Fibroblast of lung (primary cell): ENCODE results near the gene TMEM19. TPM values are rescaled to one million over a fixed set of nuclear protein-coding genes. Genes with fewer than 3 reads are reported as not detected.

Source experiments
- DNase-seq, 2 donors: peaks; one replicate each; pipeline versions ENCODE4 v3.0.0 to v3.0.0-alpha.2; 2010; ENCODE audit warnings: low read depth in 2 of 2
- H2AFZ ChIP-seq: 2 replicates; pipeline ENCODE4 v1.5.1; 2012; ENCODE audit warnings: low read length, control low read depth, inconsistent platforms
- H3K27ac ChIP-seq: 2 replicates; pipeline ENCODE4 v1.5.1; 2011; ENCODE audit warnings: low read length, control low read depth; ENCODE audit not compliant: insufficient read depth
- H3K27me3 ChIP-seq: 2 replicates; pipeline ENCODE4 v1.5.1; 2011; ENCODE audit warnings: mild to moderate bottlenecking, low read length; ENCODE audit not compliant: control insufficient read depth, insufficient read depth
- H3K36me3 ChIP-seq: 2 replicates; pipeline ENCODE4 v1.5.1; 2011; ENCODE audit warnings: low read length; ENCODE audit not compliant: control insufficient read depth, insufficient read depth
- H3K4me1 ChIP-seq: 2 replicates; pipeline ENCODE4 v1.5.1; 2011; ENCODE audit warnings: low read length; ENCODE audit not compliant: control insufficient read depth, insufficient read depth; ENCODE audit errors: extremely low read depth
- H3K4me2 ChIP-seq: 2 replicates; pipeline ENCODE4 v1.5.1; 2011; ENCODE audit warnings: low read length, control low read depth; ENCODE audit not compliant: insufficient read depth; ENCODE audit errors: extremely low read depth
- H3K4me3 ChIP-seq, 4 experiments: fragments of 200-600 bp in 1 of 4; sonication (generic) in 1 of 4; replicated peaks in 1 of 4; 2 replicates each; pipeline ENCODE4 v1.5.1; 2011 to 2016; ENCODE audit warnings: low read length in 4 of 4, low read depth in 3 of 4, mild to moderate bottlenecking in 3 of 4, control low read depth in 2 of 4, inconsistent platforms in 1 of 4, mixed read lengths in 1 of 4; ENCODE audit not compliant: insufficient read depth in 1 of 4; ENCODE audit errors: control extremely low read depth in 1 of 4
- H3K79me2 ChIP-seq: 2 replicates; pipeline ENCODE4 v1.5.1; 2012; ENCODE audit warnings: mild to moderate bottlenecking, low read length, inconsistent platforms; ENCODE audit not compliant: control insufficient read depth, insufficient read depth
- H3K9ac ChIP-seq: 2 replicates; pipeline ENCODE4 v1.5.1; 2011; ENCODE audit warnings: mild to moderate bottlenecking, low read length, control low read depth; ENCODE audit not compliant: insufficient read depth
- H3K9me3 ChIP-seq: 2 replicates; pipeline ENCODE4 v1.5.1; 2012; ENCODE audit warnings: low read depth, low read length; ENCODE audit not compliant: control insufficient read depth, insufficient read depth
- H4K20me1 ChIP-seq: 2 replicates; pipeline ENCODE4 v1.5.1; 2011; ENCODE audit warnings: low read length; ENCODE audit not compliant: control insufficient read depth, insufficient read depth; ENCODE audit errors: extremely low read depth
- EZH2 ChIP-seq: IDR thresholded peaks from 2 replicates; pipeline ENCODE4 v1.5.1; 2012; ENCODE audit warnings: low read length, control low read depth, mild to moderate bottlenecking; ENCODE audit errors: missing control alignments
- polyA plus RNA-seq, 2 donors: library from polyadenylated mRNA; depleted of rRNA in 1 of 2; stranded (reverse) in 1 of 2; unstranded in 1 of 2; fragments of >200 nt; gene quantifications; 2 replicates each; pipeline ENCODE4 v1.2.1, GENCODE V29; 2011 to 2012; ENCODE audit warnings: missing spikeins in 1 of 2
- total RNA-seq: library from RNA; depleted of rRNA; stranded (reverse); fragments of >200 nt; gene quantifications from 2 replicates; pipeline ENCODE4 v1.2.1, GENCODE V29; 2014
- TF ChIP-seq, protein P1 (sequence below), 2 donors: IDR thresholded peaks in 1 of 2; conservative IDR thresholded peaks in 1 of 2; 1 replicate in 1 of 2; 2 replicates in 1 of 2; pipeline ENCODE4 v1.5.1; 2011 to 2012; ENCODE audit warnings: low read length in 2 of 2, control low read depth in 1 of 2, inconsistent platforms in 1 of 2, low read depth in 1 of 2, mild to moderate bottlenecking in 1 of 2

The TMEM19 gene
- total and polyA plus RNA-seq, 2 donors (not counting 1 experiment from before 2014, with no cell fraction given): 19.6 to 25.1 TPM

DNA sequence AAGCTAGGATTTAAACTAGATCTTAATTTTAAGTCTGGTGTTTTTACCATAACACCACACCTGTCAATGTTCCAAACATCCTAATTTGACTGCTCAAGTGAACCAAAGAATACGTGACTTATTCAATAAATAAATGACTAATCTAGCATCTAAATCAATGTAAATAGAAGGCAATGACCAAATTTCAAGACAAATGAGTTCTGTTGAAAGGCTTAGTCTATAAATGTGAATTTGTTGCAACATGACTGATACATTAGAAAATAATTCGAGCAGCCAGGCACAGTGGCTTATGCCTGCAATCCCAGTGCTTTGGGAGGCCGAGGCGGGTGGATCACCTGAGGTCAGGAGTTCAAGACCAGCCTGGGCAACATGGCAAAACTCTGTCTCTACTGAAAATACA is 37.3 kb upstream of the TMEM19 start:
- H3K9me3 ChIP-seq: no peaks in the 10 kb centered on the region
- peaks cover 8% of the 10 kb centered on the region for H3K36me3 ChIP-seq
- peaks cover 53% of the 10 kb centered on the region for H3K79me2 ChIP-seq
- H3K27me3 ChIP-seq: no peaks in the 10 kb centered on the region
- H3K9ac ChIP-seq: no peak overlapping the region
- no peaks in the 10 kb centered on the region for H4K20me1 ChIP-seq
- no peaks in the 10 kb centered on the region for H3K4me1 ChIP-seq
- no peak overlapping the region for H3K4me2 ChIP-seq
- no peak overlapping the region for H2AFZ ChIP-seq
- H3K27ac ChIP-seq: no peak overlapping the region
- no peak for DNase-seq
- TF ChIP-seq, protein P1, sequence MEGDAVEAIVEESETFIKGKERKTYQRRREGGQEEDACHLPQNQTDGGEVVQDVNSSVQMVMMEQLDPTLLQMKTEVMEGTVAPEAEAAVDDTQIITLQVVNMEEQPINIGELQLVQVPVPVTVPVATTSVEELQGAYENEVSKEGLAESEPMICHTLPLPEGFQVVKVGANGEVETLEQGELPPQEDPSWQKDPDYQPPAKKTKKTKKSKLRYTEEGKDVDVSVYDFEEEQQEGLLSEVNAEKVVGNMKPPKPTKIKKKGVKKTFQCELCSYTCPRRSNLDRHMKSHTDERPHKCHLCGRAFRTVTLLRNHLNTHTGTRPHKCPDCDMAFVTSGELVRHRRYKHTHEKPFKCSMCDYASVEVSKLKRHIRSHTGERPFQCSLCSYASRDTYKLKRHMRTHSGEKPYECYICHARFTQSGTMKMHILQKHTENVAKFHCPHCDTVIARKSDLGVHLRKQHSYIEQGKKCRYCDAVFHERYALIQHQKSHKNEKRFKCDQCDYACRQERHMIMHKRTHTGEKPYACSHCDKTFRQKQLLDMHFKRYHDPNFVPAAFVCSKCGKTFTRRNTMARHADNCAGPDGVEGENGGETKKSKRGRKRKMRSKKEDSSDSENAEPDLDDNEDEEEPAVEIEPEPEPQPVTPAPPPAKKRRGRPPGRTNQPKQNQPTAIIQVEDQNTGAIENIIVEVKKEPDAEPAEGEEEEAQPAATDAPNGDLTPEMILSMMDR (conservative IDR thresholded peaks at IDR 0.05 in 1 of 2, IDR thresholded peaks at IDR 0.05 in 1 of 2; ENCODE audit: low read depth in 1 of 2, low read length in 2 of 2): no peak
- TF ChIP-seq EZH2: no peak
- no peak overlapping the region for H3K4me3 ChIP-seq

DNA sequence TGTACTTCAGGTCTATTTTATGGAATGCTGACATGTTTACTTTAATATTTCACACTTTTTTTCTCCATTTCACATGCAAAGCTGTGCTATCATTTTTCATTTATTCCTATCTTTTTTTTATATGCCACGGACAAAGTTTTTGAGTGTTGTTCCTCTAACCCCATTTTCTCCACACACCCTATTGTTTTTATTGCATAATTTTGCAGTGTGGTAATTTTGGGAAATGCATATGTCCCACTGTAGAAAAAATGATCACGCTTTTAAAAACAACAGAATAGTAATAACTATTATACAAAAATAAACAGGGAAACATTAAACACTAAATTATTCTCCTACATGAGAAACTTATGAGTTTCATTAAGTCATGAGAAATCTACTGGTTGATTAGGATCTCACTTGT is 36.5 kb upstream of the TMEM19 start:
- H3K9ac ChIP-seq: no peak overlapping the region
- H3K9me3 ChIP-seq: no peaks in the 10 kb centered on the region
- no peaks in the 10 kb centered on the region for H3K4me1 ChIP-seq
- peaks cover 7% of the 10 kb centered on the region for H3K36me3 ChIP-seq
- no peak overlapping the region for H2AFZ ChIP-seq
- no peak overlapping the region for H3K27ac ChIP-seq
- DNase-seq: no peak
- no peak for TF ChIP-seq EZH2
- no peaks in the 10 kb centered on the region for H3K27me3 ChIP-seq
- no peak overlapping the region for H3K4me3 ChIP-seq
- no peak overlapping the region for H3K4me2 ChIP-seq
- peaks cover 61% of the 10 kb centered on the region for H3K79me2 ChIP-seq
- H4K20me1 ChIP-seq: no peaks in the 10 kb centered on the region

DNA sequence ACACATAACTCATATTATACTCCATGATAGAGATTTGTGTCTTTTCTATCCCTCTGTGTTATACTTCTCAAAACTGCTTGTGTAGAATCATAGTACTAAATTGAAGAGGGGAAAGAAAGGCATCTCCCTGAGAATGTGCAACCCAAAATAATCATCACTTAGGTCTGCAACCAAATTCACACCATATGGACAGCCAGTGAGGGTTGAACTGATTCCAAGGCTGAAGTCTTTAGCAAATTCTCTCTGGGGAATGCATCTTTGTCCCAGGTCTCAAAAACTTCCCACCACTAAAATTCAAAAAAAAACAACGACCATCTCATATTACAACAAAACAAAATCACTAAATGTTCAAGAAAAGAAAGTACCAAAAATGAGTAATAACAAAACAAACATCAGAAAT is 33.2 kb upstream of the TMEM19 start:
- no peaks in the 10 kb centered on the region for H4K20me1 ChIP-seq
- H3K27ac ChIP-seq: no peak overlapping the region
- no peaks in the 10 kb centered on the region for H3K9me3 ChIP-seq
- no peaks in the 10 kb centered on the region for H3K4me1 ChIP-seq
- no peak overlapping the region for H3K9ac ChIP-seq
- no peak for DNase-seq
- H3K4me3 ChIP-seq: no peak overlapping the region
- no peak overlapping the region for H2AFZ ChIP-seq
- TF ChIP-seq EZH2: no peak
- TF ChIP-seq, protein P1 (conservative IDR thresholded peaks at IDR 0.05 in 1 of 2, IDR thresholded peaks at IDR 0.05 in 1 of 2; ENCODE audit: low read depth in 1 of 2, low read length in 2 of 2): no peak
- no peak overlapping the region for H3K4me2 ChIP-seq
- H3K36me3 ChIP-seq: peaks cover 4% of the 10 kb centered on the region
- H3K79me2 ChIP-seq: peaks cover 85% of the 10 kb centered on the region
- no peaks in the 10 kb centered on the region for H3K27me3 ChIP-seq
